GM15510 (cell line): Measurements from ENCODE around the gene TRAF7.

Experiments
- POLR2A ChIP-seq: IDR thresholded peaks from 3 replicates; pipeline ENCODE4 v1.6.1; 2011; ENCODE audit warnings: borderline replicate concordance; ENCODE audit not compliant: insufficient read length; ENCODE audit errors: extremely low read depth

TRAF7 gene

GRCh38 chr16:2150418-2151187 is 5.0 kb upstream of the TRAF7 start:
- peak; percentile 19 for TF ChIP-seq POLR2A

- TF ChIP-seq POLR2A = peak; percentile 13
These were observed 4.1 kb upstream of the TRAF7 start for GRCh38 chr16:2151188-2152091.

GRCh38 chr16:2152695-2153506 is 2.7 kb upstream of the TRAF7 start:
- TF ChIP-seq POLR2A = peak; percentile 46

- no peak for TF ChIP-seq POLR2A
These were observed 970 bp upstream of the TRAF7 start for GRCh38 chr16:2154533-2155090.

GRCh38 chr16:2155977-2156848 is 631 bp downstream of the TRAF7 start:
- no peak for TF ChIP-seq POLR2A

GRCh38 chr16:2156849-2157224 is 1.3 kb downstream of the TRAF7 start:
- no peak for TF ChIP-seq POLR2A

GRCh38 chr16:2157480-2158261 is 2.1 kb downstream of the TRAF7 start:
- TF ChIP-seq POLR2A = no peak

- TF ChIP-seq POLR2A = no peak
These were observed 2.7 kb downstream of the TRAF7 start for GRCh38 chr16:2158262-2158638.

- no peak for TF ChIP-seq POLR2A
These were observed 3.7 kb downstream of the TRAF7 start for GRCh38 chr16:2159175-2159838.

GRCh38 chr16:2160915-2161551 is 5.5 kb downstream of the TRAF7 start:
- no peak for TF ChIP-seq POLR2A

- no peak for TF ChIP-seq POLR2A
These were observed 6.3 kb downstream of the TRAF7 start for GRCh38 chr16:2161911-2162310.

GRCh38 chr16:2162676-2163118 is 7.1 kb downstream of the TRAF7 start:
- no peak for TF ChIP-seq POLR2A
